ENCODE measurements around the gene ADAMTS2.

The ADAMTS2 gene

GRCh38 chr5:179343719-179344430 is 1.4 kb downstream of the ADAMTS2 start:
- DNase-seq (ENCODE audit: low read depth in 3 of 3), result no peak

- no peak for DNase-seq (ENCODE audit: low read depth in 3 of 3)
These were observed 2.1 kb downstream of the ADAMTS2 start for GRCh38 chr5:179343021-179343718.

- no peak for DNase-seq (ENCODE audit: low read depth in 3 of 3)
These were observed 2.7 kb downstream of the ADAMTS2 start for GRCh38 chr5:179342577-179342976.

GRCh38 chr5:179340465-179340864 is 4.8 kb downstream of the ADAMTS2 start:
- DNase-seq (ENCODE audit: low read depth in 3 of 3), result no peak

- DNase-seq (ENCODE audit: low read depth in 3 of 3), result no peak
These were observed 5.3 kb downstream of the ADAMTS2 start for GRCh38 chr5:179339996-179340395.

GRCh38 chr5:179339081-179339480 is 6.2 kb downstream of the ADAMTS2 start:
- no peak for DNase-seq (ENCODE audit: low read depth in 3 of 3)

GRCh38 chr5:179337796-179338676 is 7.2 kb downstream of the ADAMTS2 start:
- no peak for DNase-seq (ENCODE audit: low read depth in 3 of 3)

GRCh38 chr5:179336871-179337795 is 8.1 kb downstream of the ADAMTS2 start:
- DNase-seq (ENCODE audit: low read depth in 3 of 3), result no peak

GRCh38 chr5:179336126-179336870 is 9.0 kb downstream of the ADAMTS2 start:
- DNase-seq (ENCODE audit: low read depth in 3 of 3), result no peak

GRCh38 chr5:179333796-179334761 is 11.2 kb downstream of the ADAMTS2 start:
- no peak for DNase-seq (ENCODE audit: low read depth in 3 of 3)

GRCh38 chr5:179332741-179333290 is 12.4 kb downstream of the ADAMTS2 start:
- no peak for DNase-seq (ENCODE audit: low read depth in 3 of 3)

- DNase-seq (ENCODE audit: low read depth in 3 of 3), result no peak
These were observed 13.5 kb downstream of the ADAMTS2 start for GRCh38 chr5:179331591-179332375.

- no peak for DNase-seq (ENCODE audit: low read depth in 3 of 3)
These were observed 14.9 kb downstream of the ADAMTS2 start for GRCh38 chr5:179330186-179330900.

GRCh38 chr5:179328291-179328690 is 17.0 kb downstream of the ADAMTS2 start:
- no peak for DNase-seq (ENCODE audit: low read depth in 3 of 3)

GRCh38 chr5:179327021-179327735 is 18.1 kb downstream of the ADAMTS2 start:
- DNase-seq (ENCODE audit: low read depth in 3 of 3), result no peak

- no peak for DNase-seq (ENCODE audit: low read depth in 3 of 3)
These were observed 18.9 kb downstream of the ADAMTS2 start for GRCh38 chr5:179326122-179326927.

Measured in stimulated activated CD4-positive, alpha-beta T cell treated with anti-CD3 and anti-CD28 coated beads, TNF-alpha, amount 100 ng/mL, for 48 hours (primary cell).